Skeletal muscle satellite cell (primary cell): ENCODE measurements around the gene ATP6V1B1.
A peak's percentile ranks its signal among the peaks of the same experiment; 100 is the strongest.

ENCODE experiments used
- H3K27me3 ChIP-seq: 2 replicates; pipeline ENCODE4 v1.7.0; 2013; ENCODE audit warnings: low read length; ENCODE audit not compliant: control insufficient read depth, insufficient read depth
- H3K36me3 ChIP-seq: 2 replicates; pipeline ENCODE4 v1.7.0; 2013; ENCODE audit warnings: mild to moderate bottlenecking, control low read depth, low read length; ENCODE audit not compliant: insufficient read depth
- H3K4me1 ChIP-seq: 2 replicates; pipeline ENCODE4 v1.7.0; 2013; ENCODE audit warnings: low read length; ENCODE audit not compliant: control insufficient read depth, insufficient read depth
- H3K4me2 ChIP-seq: 2 replicates; pipeline ENCODE4 v1.7.0; 2013; ENCODE audit warnings: mild to moderate bottlenecking, low read length
- H3K4me3 ChIP-seq: 2 replicates; pipeline ENCODE4 v1.7.0; 2013; ENCODE audit warnings: low read length
- H3K9ac ChIP-seq: 2 replicates; pipeline ENCODE4 v1.7.0; 2013; ENCODE audit warnings: mild to moderate bottlenecking, low read depth, low read length, moderate library complexity
- H3K9me3 ChIP-seq: replicated peaks from 2 replicates; pipeline ENCODE4 v1.7.0; 2013; ENCODE audit warnings: mild to moderate bottlenecking, control low read depth, low read length

ATP6V1B1 gene

GRCh38 chr2:70893186-70893585 is 42.5 kb upstream of the ATP6V1B1 start:
- H3K4me3 ChIP-seq = no peak overlapping the region
- H3K36me3 ChIP-seq = no peaks in the 10 kb centered on the region
- peaks cover 92% of the 10 kb centered on the region for H3K27me3 ChIP-seq
- H3K9me3 ChIP-seq = no peaks in the 10 kb centered on the region
- H3K4me1 ChIP-seq = peaks cover 1% of the 10 kb centered on the region
- H3K4me2 ChIP-seq = no peak overlapping the region
- no peak overlapping the region for H3K9ac ChIP-seq

- Histone ChIP-seq H3K9me3 (no peaks in the 10 kb centered on the region), H3K36me3 (no peaks in the 10 kb centered on the region), H3K9ac (no peak overlapping the region), H3K27me3 (peaks cover 94% of the 10 kb centered on the region), H3K4me1 (peaks cover 2% of the 10 kb centered on the region), H3K4me3 (no peak overlapping the region), H3K4me2 (no peak overlapping the region)
These were observed 40.9 kb upstream of the ATP6V1B1 start for GRCh38 chr2:70894765-70895164.

GRCh38 chr2:70895249-70895648 is 40.5 kb upstream of the ATP6V1B1 start:
- no peak overlapping the region for H3K9ac ChIP-seq
- H3K36me3 ChIP-seq = no peaks in the 10 kb centered on the region
- H3K9me3 ChIP-seq = no peaks in the 10 kb centered on the region
- H3K27me3 ChIP-seq = peaks cover 90% of the 10 kb centered on the region
- H3K4me3 ChIP-seq = no peak overlapping the region
- no peak overlapping the region for H3K4me2 ChIP-seq
- peaks cover 6% of the 10 kb centered on the region for H3K4me1 ChIP-seq

- Histone ChIP-seq H3K4me3 (no peak overlapping the region), H3K27me3 (peaks cover 84% of the 10 kb centered on the region)
These were observed 39.5 kb upstream of the ATP6V1B1 start for GRCh38 chr2:70895998-70896764.

GRCh38 chr2:70896765-70897202 is 38.9 kb upstream of the ATP6V1B1 start:
- Histone ChIP-seq H3K27me3 (peaks cover 78% of the 10 kb centered on the region), H3K4me3 (no peak overlapping the region), H3K4me2 (no peak overlapping the region), H3K9me3 (no peaks in the 10 kb centered on the region), H3K36me3 (no peaks in the 10 kb centered on the region), H3K9ac (no peak overlapping the region), H3K4me1 (peaks cover 7% of the 10 kb centered on the region)

More at GRCh38 chr2:70895998-70896764, 39.5 kb upstream of the ATP6V1B1 start:
- H3K9ac ChIP-seq = no peak overlapping the region
- H3K4me1 ChIP-seq = peaks cover 6% of the 10 kb centered on the region
- no peaks in the 10 kb centered on the region for H3K9me3 ChIP-seq
- no peak overlapping the region for H3K4me2 ChIP-seq
- no peaks in the 10 kb centered on the region for H3K36me3 ChIP-seq

- Histone ChIP-seq H3K9ac (no peak overlapping the region), H3K4me1 (peaks cover 13% of the 10 kb centered on the region), H3K27me3 (peaks cover 72% of the 10 kb centered on the region), H3K4me3 (no peak overlapping the region), H3K4me2 (no peak overlapping the region), H3K36me3 (no peaks in the 10 kb centered on the region), H3K9me3 (no peaks in the 10 kb centered on the region)
These were observed 38.3 kb upstream of the ATP6V1B1 start for GRCh38 chr2:70897203-70897976.

- Histone ChIP-seq H3K27me3 (peaks cover 67% of the 10 kb centered on the region), H3K36me3 (no peaks in the 10 kb centered on the region), H3K4me1 (peaks cover 16% of the 10 kb centered on the region), H3K9me3 (no peaks in the 10 kb centered on the region), H3K9ac (no peak overlapping the region), H3K4me3 (no peak overlapping the region), H3K4me2 (no peak overlapping the region)
These were observed 37.8 kb upstream of the ATP6V1B1 start for GRCh38 chr2:70897977-70898226.

GRCh38 chr2:70898363-70899240 is 37.1 kb upstream of the ATP6V1B1 start:
- Histone ChIP-seq H3K4me2 (no peak overlapping the region), H3K9me3 (no peaks in the 10 kb centered on the region)

GRCh38 chr2:70901227-70902066 is 34.3 kb upstream of the ATP6V1B1 start:
- Histone ChIP-seq H3K9ac (peak overlapping the region; percentile 80), H3K4me3 (peak overlapping the region; percentile 78), H3K27me3 (peaks cover 34% of the 10 kb centered on the region), H3K4me2 (peak overlapping the region; percentile 88), H3K36me3 (peaks cover 2% of the 10 kb centered on the region), H3K4me1 (peaks cover 16% of the 10 kb centered on the region), H3K9me3 (no peaks in the 10 kb centered on the region)

More at GRCh38 chr2:70898363-70899240, 37.1 kb upstream of the ATP6V1B1 start:
- H3K4me1 ChIP-seq = peaks cover 16% of the 10 kb centered on the region
- peaks cover 60% of the 10 kb centered on the region for H3K27me3 ChIP-seq
- H3K9ac ChIP-seq = no peak overlapping the region
- no peaks in the 10 kb centered on the region for H3K36me3 ChIP-seq
- H3K4me3 ChIP-seq = no peak overlapping the region

GRCh38 chr2:70902067-70902442 is 33.6 kb upstream of the ATP6V1B1 start:
- Histone ChIP-seq H3K36me3 (peaks cover 5% of the 10 kb centered on the region), H3K4me3 (peak overlapping the region; percentile 78), H3K27me3 (peaks cover 28% of the 10 kb centered on the region), H3K4me2 (peak overlapping the region; percentile 88), H3K9ac (peak overlapping the region; percentile 80), H3K9me3 (no peaks in the 10 kb centered on the region), H3K4me1 (peaks cover 16% of the 10 kb centered on the region)
